ENCODE data around the gene MSANTD3. TPM values are rescaled to one million over a fixed set of nuclear protein-coding genes. Genes with fewer than 3 reads are reported as not detected.

Gene MSANTD3
- total and polyA plus RNA-seq, 2 of the 13 experiments (the other 11 are each of a cell fraction or from before 2014, with no cell fraction given) = 10.1 to 19.2 TPM

DNA sequence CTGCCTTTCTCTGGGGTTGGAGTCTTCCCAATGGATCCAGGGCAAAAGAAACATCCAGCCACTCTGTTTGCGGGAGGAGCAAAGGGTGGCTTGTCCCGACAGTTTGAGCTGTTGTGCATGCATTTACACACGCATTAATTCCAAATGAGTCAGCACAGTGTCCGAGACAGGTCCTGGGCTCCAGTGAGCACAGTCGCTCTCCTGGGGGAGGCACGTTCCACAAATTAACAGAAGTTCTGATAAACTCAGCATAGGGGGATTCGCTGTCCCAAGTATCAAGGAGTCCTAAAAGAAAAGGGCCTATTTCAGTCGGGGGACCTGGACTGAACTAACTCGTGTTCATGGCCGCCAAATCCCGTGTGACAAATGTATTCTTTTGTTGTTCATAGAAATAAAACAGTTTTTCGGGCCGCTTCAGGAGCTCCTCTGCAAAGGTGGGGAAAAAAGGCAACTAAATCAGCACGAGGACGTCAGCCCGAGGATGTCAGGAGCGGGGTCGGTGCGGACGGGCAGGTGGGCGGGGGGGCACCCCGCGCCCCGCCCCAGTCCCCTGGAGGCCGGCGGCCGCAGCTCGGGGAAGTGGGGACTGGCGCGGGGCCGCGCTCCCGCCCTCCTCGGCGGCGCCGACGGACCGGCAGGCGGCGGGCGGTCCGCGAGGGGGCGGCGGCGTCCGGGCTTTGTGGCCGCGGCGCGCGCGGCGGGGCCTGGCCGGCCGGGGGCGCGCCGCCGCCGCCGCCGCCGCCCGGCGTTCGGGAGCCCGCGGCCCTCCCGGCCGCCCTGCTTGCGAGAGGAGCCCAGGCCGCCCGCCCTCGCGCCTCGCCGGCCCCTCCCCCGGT lies at the start of gene MSANTD3 (continued):
- TF ChIP-seq, protein P1, sequence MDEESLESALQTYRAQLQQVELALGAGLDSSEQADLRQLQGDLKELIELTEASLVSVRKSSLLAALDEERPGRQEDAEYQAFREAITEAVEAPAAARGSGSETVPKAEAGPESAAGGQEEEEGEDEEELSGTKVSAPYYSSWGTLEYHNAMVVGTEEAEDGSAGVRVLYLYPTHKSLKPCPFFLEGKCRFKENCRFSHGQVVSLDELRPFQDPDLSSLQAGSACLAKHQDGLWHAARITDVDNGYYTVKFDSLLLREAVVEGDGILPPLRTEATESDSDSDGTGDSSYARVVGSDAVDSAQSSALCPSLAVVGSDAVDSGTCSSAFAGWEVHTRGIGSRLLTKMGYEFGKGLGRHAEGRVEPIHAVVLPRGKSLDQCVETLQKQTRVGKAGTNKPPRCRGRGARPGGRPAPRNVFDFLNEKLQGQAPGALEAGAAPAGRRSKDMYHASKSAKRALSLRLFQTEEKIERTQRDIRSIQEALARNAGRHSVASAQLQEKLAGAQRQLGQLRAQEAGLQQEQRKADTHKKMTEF (CRISPR knock-in tag; IDR thresholded peaks at IDR 0.05) = no peak
- TF ChIP-seq, protein P2, sequence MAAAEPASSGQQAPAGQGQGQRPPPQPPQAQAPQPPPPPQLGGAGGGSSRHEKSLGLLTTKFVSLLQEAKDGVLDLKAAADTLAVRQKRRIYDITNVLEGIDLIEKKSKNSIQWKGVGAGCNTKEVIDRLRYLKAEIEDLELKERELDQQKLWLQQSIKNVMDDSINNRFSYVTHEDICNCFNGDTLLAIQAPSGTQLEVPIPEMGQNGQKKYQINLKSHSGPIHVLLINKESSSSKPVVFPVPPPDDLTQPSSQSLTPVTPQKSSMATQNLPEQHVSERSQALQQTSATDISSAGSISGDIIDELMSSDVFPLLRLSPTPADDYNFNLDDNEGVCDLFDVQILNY (CRISPR knock-in tag; conservative IDR thresholded peaks at IDR 0.05) = no peak
- TF ChIP-seq HNF4A (CRISPR knock-in tag; IDR thresholded peaks at IDR 0.05) (0 out of 2 replicates have a peak, but pooled peaks have one; percentile 10), IRF9 (CRISPR knock-in tag; IDR thresholded peaks at IDR 0.05; ENCODE audit: borderline replicate concordance) (no peak), ZBTB37 (CRISPR knock-in tag; IDR thresholded peaks at IDR 0.05) (no peak), ZNF274 (CRISPR knock-in tag; IDR thresholded peaks at IDR 0.05) (no peak), CEBPB (IDR thresholded peaks at IDR 0.05; ENCODE audit: borderline replicate concordance, low read depth, low read length) (no peak), POLR2G (IDR thresholded peaks at IDR 0.05; ENCODE audit: low read depth, low read length) (peak; percentile 80), MED8 (CRISPR knock-in tag; IDR thresholded peaks at IDR 0.05; ENCODE audit: insufficient replicate concordance) (no peak), RFXAP (CRISPR knock-in tag; IDR thresholded peaks at IDR 0.05; ENCODE audit: borderline replicate concordance) (no peak), MZF1 (CRISPR knock-in tag; IDR thresholded peaks at IDR 0.05; ENCODE audit: borderline replicate concordance) (no peak), MAFK (conservative IDR thresholded peaks at IDR 0.05 in 1 of 2, IDR thresholded peaks at IDR 0.05 in 1 of 2; ENCODE audit: low read length in 2 of 2) (peak; percentile 42 to 55), GTF3A (CRISPR knock-in tag; conservative IDR thresholded peaks at IDR 0.05) (no peak), BORCS8-MEF2B (CRISPR knock-in tag; IDR thresholded peaks at IDR 0.05) (no peak), RFXANK (CRISPR knock-in tag; IDR thresholded peaks at IDR 0.05) (no peak), NR0B2 (CRISPR knock-in tag; IDR thresholded peaks at IDR 0.05) (0 out of 2 replicates have a peak, but pooled peaks have one; percentile 28)
- TF ChIP-seq, protein P3, sequence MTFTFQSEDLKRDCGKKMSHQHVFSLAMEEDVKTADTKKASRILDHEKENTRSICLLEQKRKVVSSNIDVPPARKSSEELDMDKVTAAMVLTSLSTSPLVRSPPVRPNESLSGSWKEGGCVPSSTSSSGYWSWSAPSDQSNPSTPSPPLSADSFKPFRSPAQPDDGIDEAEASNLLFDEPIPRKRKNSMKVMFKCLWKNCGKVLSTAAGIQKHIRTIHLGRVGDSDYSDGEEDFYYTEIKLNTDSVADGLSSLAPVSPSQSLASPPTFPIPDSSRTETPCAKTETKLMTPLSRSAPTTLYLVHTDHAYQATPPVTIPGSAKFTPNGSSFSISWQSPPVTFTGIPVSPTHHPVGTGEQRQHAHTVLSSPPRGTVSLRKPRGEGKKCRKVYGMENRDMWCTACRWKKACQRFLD (CRISPR knock-in tag; IDR thresholded peaks at IDR 0.05; ENCODE audit: borderline replicate concordance) = no peak
- TF ChIP-seq, protein P4, sequence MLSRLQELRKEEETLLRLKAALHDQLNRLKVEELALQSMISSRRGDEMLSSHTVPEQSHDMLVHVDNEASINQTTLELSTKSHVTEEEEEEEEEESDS (CRISPR knock-in tag; IDR thresholded peaks at IDR 0.05; ENCODE audit: borderline replicate concordance) = no peak
- TF ChIP-seq, protein P5, sequence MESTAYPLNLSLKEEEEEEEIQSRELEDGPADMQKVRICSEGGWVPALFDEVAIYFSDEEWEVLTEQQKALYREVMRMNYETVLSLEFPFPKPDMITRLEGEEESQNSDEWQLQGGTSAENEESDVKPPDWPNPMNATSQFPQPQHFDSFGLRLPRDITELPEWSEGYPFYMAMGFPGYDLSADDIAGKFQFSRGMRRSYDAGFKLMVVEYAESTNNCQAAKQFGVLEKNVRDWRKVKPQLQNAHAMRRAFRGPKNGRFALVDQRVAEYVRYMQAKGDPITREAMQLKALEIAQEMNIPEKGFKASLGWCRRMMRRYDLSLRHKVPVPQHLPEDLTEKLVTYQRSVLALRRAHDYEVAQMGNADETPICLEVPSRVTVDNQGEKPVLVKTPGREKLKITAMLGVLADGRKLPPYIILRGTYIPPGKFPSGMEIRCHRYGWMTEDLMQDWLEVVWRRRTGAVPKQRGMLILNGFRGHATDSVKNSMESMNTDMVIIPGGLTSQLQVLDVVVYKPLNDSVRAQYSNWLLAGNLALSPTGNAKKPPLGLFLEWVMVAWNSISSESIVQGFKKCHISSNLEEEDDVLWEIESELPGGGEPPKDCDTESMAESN (CRISPR knock-in tag; conservative IDR thresholded peaks at IDR 0.05) = no peak
